ENCODE data around the gene PLEKHO2.

GRCh38 chr15:64816452-64816851 lies 25.3 kb upstream of the PLEKHO2 start:
- TF ChIP-seq CTCF (IDR thresholded peaks at IDR 0.05; ENCODE audit: low read depth, low read length) (no peak), EZH2phosphoT487 (IDR thresholded peaks at IDR 0.05; ENCODE audit: low read depth) (no peak)
